ENCODE data around the gene IL36A.

Gene IL36A

DNA sequence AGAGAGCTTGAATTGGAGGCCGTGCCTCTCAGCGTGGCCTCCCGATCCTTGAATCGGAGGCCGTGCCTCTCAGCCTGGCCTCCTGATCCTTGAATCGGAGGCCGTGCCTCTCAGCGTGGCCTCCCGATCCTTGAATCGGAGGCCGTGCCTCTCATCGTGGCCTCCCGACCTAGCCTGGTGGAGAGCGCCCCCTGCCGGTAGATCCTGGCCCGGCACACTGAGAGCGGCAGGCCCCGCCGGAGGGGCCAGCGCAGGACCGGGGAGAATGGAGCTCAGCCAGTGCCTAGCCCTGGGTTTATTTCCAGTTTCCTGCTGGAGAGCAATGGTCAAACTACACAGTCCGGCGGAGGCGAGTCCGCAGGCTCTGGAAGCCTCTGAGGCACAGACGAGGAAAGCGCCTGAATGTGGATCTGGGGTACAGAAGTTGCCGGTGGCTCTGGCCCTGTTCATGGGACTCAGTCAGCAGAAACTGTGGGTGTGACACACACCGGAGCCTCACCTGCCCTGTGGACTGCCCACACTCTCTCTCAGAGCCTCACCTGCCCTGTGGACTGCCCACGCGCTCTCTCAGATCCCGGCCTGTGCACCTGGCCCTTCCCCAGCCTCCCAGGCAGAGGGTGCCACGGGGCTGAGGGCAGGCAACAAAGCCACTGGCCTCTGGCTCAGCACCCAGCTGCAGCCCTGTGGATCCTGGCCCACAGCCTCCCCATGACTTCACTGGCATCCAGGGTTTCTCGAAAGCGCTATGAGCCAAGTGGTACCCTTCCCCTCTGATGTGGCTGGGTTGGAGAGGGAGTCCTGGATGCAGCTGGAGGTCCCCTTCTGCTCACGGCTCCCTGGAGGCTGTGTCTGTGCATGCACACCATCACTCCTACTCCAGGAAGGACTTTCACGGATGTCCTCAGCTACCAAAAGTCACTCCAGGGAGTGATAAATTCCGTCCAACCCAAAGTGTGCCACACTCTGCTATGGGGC, 45.9 kb downstream of the IL36A start:
- DNase-seq (ENCODE audit: low spot score) = no peak

DNA sequence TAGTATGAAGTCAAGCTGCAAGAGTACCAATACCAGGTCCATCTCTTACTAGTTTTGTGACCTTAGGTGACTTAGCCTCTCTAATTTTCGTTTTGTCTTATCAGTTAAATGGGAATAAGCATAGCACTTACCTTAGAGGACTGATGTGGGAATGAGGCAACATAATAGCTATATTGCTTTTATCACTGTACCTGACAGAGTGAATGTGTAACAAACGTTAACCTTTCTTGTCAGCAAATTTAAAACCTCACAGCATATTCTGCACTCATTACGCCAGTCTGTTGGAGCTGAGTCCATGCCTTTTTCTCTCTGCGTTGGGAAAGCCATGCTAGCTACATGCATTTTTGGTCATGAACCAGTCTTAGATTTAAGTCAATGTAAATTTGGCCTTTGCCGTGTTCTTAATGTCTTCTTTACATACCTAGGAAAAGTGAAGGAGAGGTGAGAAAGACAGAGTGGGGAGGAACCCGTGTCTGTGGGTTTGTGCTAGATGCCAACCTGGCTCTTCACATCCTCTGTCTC, 47.2 kb downstream of the IL36A start, which contains the start of gene IL36B:
IL36B (minus strand) TSS at position 472 of the 522 bp plus-strand sequence.
- no peak for DNase-seq (ENCODE audit: low spot score)

DNA sequence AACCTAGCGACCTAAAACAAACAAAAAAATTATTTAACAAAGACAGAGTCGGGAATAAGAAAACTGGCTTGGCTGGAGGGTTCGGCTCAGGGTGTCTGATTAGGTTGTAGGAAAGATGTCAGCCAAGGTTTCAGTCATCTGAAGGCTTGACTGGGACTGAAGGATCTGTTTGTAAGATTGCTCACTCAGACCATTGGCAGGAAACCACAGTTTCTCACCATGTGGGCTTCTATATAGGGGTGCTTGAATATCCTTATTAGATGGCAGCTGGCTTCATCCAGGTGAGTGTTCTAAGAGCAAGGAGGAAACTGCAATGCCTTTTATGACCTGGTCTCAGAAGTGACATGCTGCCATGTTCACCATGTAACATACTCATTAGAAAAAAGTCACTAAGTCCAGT, 48.4 kb downstream of the IL36A start:
- DNase-seq (ENCODE audit: low spot score) = no peak

DNA sequence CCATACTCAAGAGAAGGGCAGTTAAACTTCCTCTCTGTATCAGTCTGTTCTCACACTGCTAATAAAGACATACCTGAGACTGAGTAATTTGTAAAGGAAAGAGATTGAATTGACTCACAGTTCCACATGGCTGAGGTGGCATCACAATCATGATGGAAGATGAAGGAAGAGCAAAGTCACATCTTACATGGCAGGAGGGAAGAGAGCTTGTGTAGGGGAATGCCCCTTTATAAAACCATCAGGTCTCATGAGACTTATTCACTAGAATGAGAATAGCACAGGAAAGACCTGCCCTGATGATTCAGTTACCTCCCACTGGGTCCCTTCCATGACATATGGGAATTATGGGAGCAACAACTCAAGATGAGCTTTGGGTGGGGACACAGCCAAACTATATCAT, 48.8 kb downstream of the IL36A start:
- DNase-seq (ENCODE audit: low spot score) = no peak

DNA sequence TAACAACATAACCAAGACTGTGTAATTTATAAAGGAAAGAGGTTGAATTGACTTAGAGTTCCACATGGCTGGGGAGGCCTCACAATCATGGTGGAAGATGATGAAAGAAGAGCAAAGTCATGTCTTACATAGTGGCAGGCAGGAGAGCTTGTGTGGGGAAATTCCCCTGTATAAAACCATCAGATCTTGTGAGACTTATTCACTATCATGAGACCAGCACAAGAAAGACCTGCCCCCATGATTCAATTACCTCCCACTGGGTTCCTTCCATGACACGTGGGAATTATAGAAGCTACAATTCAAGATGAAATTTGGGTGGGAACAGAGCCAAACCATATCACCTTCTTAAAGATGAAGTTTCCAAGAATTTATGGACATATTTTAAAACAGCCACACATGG, 51.3 kb downstream of the IL36A start:
- DNase-seq (ENCODE audit: low spot score) = no peak

DNA sequence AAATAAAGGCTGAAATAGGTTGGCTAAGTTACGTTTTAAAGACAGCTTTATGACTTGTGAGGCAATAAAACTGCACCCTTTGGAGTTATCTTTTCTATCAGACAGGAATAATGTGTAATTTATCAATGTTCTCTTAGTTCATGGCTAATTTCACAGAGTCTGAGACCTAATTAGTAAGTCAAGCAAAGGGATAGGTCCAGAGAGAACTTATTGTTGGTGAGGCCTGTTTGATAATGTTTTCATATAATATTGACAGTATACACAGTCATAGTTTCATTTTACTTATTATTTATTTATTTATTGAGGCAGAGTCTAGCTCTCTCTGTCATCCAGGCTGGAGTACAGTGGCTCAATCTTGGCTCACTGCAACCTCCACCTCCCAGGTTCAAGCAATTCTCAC, 51.9 kb downstream of the IL36A start:
- no peak for DNase-seq (ENCODE audit: low spot score)

Data from NAMALWA (cell line).